Dendritic cell treated with granulocyte-macrophage colony-stimulating factor and Interleukin-4, amounts not matched to agents 40 ng/mL and 50 ng/mL, for 4 days (primary cell): ENCODE measurements around the gene ARID5B.

Experiments
- H3K27ac Mint-ChIP-seq: one replicate; pipeline ENCODE4 v1.8.0; 2022; ENCODE audit warnings: mild to moderate bottlenecking, mixed read lengths
- H3K27me3 Mint-ChIP-seq: one replicate; pipeline ENCODE4 v1.8.0; 2022; ENCODE audit warnings: mild to moderate bottlenecking, mixed read lengths
- H3K36me3 Mint-ChIP-seq: one replicate; pipeline ENCODE4 v1.8.0; 2022; ENCODE audit warnings: low read depth, mixed read lengths
- H3K4me1 Mint-ChIP-seq: one replicate; pipeline ENCODE4 v1.8.0; 2022; ENCODE audit warnings: low read depth, mixed read lengths
- H3K4me3 Mint-ChIP-seq: one replicate; pipeline ENCODE4 v1.8.0; 2022; ENCODE audit warnings: mild to moderate bottlenecking, moderate library complexity, mixed read lengths
- H3K9me3 Mint-ChIP-seq: one replicate; pipeline ENCODE4 v1.8.0; 2022; ENCODE audit warnings: mixed read lengths
- intact Hi-C: fragments of 100-400 bp; cut with micrococcal nuclease; formaldehyde crosslinking; loops from one replicate; pipeline ENCODE4 v1.15.0; 2022

Gene ARID5B

DNA sequence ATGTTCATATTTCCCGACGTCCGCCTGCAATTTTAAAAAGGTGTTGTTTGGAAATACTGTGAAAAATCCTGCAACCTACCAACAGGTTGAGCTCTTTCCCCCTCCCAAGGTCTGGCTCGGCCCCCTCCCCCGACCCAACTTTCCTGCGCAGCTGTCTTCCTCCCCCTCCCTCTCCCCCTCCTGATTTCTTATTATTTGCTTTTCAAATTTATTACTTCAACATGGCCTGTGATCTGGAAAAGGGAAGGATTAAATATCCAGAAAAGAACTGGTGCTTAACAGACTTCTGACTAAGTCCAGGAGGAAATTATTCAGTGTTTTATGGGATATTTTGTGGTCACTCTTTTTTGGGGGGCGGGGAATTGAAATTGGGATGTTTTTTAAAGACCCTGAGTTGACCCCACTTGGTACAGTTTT, 2.4 kb downstream of the ARID5B start:
- Mint-ChIP-seq H3K27ac (peak overlapping the region; percentile 97), H3K4me3 (peak overlapping the region; percentile 97), H3K27me3 (no peaks in the 10 kb centered on the region), H3K4me1 (peaks cover 23% of the 10 kb centered on the region), H3K36me3 (peaks cover 26% of the 10 kb centered on the region), H3K9me3 (no peaks in the 10 kb centered on the region)
- intact Hi-C loops: loop anchor here (5.0 kb wide), 3 partner anchors 73 to 133 kb away; no protein-coding TSS in a partner anchor

DNA sequence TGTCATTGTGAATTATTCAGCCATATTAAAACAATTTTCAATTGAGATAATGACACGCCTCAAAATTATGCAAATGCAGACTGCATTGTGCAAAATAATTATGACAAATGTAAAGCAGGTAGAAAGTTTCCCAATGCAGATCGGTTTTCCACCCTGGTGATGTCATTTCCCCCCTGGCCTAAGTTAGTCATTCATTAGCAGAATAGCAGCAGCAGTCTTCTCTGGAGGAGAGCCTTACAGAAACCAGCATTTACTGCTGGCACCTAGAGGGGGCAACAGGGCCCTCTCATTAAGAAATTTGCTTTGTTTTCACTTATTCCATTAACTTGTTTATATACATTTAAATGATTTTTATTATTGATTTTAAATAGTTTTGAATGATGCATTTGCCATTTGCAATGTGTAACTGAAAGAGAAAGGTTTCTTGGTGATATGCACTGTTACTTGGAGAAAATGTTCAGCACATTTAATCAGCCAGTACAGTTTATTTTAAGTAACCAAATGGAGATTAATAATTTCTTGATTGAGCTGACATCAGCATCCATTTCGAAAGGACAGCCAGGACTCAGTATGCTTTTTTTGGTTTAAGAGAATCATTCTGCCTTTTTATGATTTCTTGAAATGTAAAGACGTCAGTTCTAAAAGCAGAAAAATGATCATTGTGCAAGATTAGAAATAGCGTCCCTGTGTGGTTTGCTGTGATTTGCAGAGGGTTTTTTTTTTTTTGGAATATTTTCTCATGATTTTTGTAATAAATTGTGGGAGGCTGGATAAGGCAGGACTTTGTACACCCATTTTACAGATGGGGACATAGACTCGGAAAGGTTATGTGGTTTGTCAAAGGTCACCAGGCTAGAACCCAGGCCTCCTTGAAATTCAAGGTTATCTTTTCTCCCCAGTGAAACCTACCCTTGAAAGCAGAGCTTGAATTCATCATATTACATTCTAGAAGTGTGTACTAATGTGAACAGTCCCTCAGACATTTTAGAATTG, 3.5 kb downstream of the ARID5B start:
- Mint-ChIP-seq H3K27me3 (no peaks in the 10 kb centered on the region), H3K4me1 (peaks cover 17% of the 10 kb centered on the region), H3K9me3 (no peaks in the 10 kb centered on the region), H3K4me3 (peak overlapping the region; percentile 97), H3K27ac (no peak overlapping the region), H3K36me3 (peaks cover 33% of the 10 kb centered on the region)
- intact Hi-C loops: loop anchor here (5.0 kb wide), 3 partner anchors 72 to 132 kb away; no protein-coding TSS in a partner anchor

DNA sequence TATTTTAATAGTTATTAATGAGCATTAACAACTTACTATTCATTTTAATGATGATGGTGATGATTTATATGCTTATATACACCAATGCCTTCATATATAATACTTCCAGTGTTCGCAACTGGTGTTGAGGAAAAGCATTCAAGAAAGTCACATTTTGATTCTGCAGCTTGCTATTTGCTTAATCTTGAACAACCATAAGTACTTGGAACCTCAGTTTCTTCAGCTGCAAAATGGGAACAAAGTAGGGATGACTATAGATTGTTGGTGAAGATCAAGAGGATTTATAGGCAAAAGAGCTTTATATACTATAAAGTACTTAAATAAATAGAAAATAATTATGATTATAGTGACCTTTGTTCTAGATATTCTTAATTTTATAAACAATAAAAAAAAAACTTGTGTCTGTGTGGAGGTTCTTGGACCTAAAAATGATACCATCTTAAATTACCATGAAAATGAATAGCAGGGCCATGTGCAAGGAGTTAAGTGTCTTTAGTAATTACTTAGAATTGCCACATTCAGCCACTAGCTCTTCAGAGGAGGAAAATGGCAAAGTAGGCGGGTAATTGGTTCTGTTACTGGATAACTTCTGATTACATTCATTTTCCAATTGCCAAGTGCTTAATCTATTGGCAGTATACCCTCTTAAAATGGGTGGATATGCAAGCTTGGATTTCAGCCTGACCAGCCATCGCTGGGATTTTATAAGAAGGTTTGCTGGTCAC, 4.5 kb downstream of the ARID5B start:
- no peaks in the 10 kb centered on the region for H3K27me3 Mint-ChIP-seq
- no peaks in the 10 kb centered on the region for H3K9me3 Mint-ChIP-seq
- H3K36me3 Mint-ChIP-seq: peaks cover 33% of the 10 kb centered on the region
- peaks cover 17% of the 10 kb centered on the region for H3K4me1 Mint-ChIP-seq
- H3K27ac Mint-ChIP-seq: no peak overlapping the region
- intact Hi-C loops: no loop called here
- H3K4me3 Mint-ChIP-seq: no peak overlapping the region

DNA sequence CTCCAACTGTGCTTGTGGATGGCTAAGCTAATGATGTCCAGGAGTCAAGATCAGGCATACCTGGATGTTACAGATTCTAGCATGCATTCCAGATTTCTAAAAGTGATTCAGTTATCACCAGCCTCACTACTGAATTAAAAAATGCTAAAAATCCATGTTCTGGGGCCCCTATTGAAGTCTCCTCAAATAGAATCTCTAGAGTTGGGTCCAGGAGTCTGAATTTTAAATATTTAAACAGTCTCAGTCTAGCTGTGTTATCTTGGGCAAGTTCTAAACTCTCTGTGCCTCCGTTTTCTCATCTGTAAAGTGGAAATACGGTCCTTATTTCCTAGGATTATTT, 5.0 kb downstream of the ARID5B start:
- peaks cover 28% of the 10 kb centered on the region for H3K36me3 Mint-ChIP-seq
- no peak overlapping the region for H3K4me3 Mint-ChIP-seq
- H3K27me3 Mint-ChIP-seq: no peaks in the 10 kb centered on the region
- peaks cover 17% of the 10 kb centered on the region for H3K4me1 Mint-ChIP-seq
- no peaks in the 10 kb centered on the region for H3K9me3 Mint-ChIP-seq
- H3K27ac Mint-ChIP-seq: no peak overlapping the region
- intact Hi-C loops: no loop called here

DNA sequence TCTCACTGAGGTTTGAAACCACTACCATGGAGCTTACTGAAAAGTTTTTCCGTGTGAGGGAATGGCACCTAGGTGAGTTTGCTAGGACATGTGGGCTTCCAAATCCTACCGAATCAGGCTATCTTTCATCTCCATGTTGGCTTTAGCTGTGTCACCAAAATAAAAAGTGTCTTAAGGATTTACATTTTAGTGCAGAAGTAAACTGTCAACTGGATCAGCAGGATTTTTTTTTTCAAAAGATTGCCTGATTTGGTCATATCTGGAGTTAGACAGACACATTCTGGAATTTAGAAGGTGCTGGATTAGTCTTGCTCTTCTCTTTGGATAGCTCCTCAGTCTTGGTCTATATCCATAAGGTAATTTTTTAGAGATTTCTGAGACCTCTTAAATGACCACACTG, 5.5 kb downstream of the ARID5B start:
- Mint-ChIP-seq H3K4me3 (no peak overlapping the region), H3K27ac (no peak overlapping the region), H3K9me3 (no peaks in the 10 kb centered on the region), H3K27me3 (no peaks in the 10 kb centered on the region), H3K36me3 (peaks cover 23% of the 10 kb centered on the region), H3K4me1 (peaks cover 17% of the 10 kb centered on the region)
- intact Hi-C loops: no loop called here

DNA sequence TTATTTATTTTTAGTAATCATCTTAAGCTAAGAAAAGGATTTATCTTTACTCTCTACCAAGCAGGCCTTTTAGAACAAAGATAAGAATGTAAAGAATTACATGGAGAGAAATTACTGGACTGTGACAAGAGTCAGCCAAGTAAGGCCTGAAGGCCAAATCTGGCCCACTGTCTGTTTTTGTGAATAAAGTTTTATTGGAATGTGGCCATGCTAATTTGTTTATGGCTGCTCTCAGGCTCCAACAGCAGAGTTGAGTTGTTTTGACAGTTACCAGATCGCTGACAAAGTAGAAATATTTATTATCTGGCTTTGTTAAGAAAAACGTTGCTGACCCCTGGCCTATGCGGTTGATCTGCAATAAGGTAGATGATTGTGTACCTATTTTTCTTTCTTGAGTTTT, 6.1 kb downstream of the ARID5B start:
- Mint-ChIP-seq H3K4me3 (no peak overlapping the region), H3K9me3 (no peaks in the 10 kb centered on the region), H3K27ac (no peak overlapping the region), H3K27me3 (no peaks in the 10 kb centered on the region), H3K36me3 (peaks cover 17% of the 10 kb centered on the region), H3K4me1 (peaks cover 12% of the 10 kb centered on the region)
- intact Hi-C loops: no loop called here

DNA sequence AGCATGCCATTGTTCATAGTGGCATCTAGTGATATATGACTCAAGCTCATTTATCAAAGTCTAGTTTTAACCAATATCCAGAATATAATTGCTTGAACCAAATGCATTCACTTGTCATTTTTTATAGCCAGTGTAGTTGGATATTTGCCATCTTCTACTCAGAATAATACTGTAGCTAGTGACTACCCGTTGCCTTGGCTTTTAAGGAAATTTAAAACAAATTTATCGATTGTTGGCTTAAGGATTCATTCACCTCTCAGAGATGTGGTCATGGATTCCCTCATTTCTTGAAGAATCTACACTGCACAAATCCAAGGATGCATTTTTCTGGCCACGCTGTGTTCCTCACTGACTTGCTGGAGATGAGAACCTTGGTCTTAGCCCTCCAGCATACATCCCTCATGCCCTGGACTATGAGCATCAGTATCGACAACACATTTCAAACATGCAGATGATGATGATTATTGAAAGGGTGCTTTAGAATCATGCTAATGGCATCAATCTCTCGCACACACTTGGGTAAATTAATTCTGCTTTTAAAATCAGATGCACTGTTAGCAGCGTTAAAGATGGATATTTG, 8.8 kb downstream of the ARID5B start:
- no peaks in the 10 kb centered on the region for H3K4me1 Mint-ChIP-seq

DNA sequence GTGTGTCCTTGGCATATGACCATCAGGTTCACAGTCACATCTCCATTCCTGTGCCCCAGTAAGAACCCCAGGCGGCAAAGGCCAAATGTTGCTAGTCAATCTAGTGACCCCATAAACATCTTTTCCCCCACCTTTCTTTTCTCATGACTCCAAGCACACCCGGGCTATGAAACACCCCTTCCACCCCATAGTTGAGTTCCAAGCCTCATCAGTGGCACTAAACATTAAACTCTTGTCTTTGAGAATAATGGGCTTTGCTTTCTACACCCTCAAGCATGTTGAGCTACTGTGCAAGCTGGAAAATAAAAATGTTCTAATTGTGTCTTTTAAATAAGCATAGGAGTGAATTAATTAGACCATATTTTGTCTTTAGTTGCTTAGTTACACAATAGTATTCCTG, 9.4 kb downstream of the ARID5B start:
- no peak overlapping the region for H3K4me3 Mint-ChIP-seq
- no peaks in the 10 kb centered on the region for H3K4me1 Mint-ChIP-seq
- no peak overlapping the region for H3K27ac Mint-ChIP-seq
- intact Hi-C loops: no loop called here
- no peaks in the 10 kb centered on the region for H3K27me3 Mint-ChIP-seq
- peaks cover 30% of the 10 kb centered on the region for H3K36me3 Mint-ChIP-seq
- no peaks in the 10 kb centered on the region for H3K9me3 Mint-ChIP-seq

More for the DNA sequence above, 8.8 kb downstream of the ARID5B start:
- intact Hi-C loops: no loop called here
- peaks cover 26% of the 10 kb centered on the region for H3K36me3 Mint-ChIP-seq
- no peaks in the 10 kb centered on the region for H3K9me3 Mint-ChIP-seq
- H3K27me3 Mint-ChIP-seq: no peaks in the 10 kb centered on the region
- no peak overlapping the region for H3K27ac Mint-ChIP-seq
- no peak overlapping the region for H3K4me3 Mint-ChIP-seq

DNA sequence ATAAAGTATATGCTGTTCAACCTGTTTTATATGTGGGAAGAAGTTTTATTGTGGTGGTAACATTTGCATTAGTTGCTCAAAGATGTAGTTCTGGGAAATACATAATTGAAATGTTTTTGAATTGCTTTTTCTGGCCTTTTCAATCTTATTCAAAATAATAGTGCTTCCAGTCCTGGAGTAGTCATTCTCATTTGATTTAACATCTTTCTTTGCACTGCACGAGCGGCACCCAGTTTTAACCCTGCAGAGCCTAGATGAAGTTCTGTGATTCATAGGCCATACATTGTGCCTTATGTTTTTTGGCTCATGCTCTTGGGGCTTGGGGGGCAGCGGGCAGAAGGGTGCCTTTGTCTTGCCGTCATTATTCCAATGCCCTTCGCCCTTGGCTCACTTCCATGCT, 9.9 kb downstream of the ARID5B start:
- H3K27ac Mint-ChIP-seq: no peak overlapping the region
- H3K4me3 Mint-ChIP-seq: no peak overlapping the region
- no peaks in the 10 kb centered on the region for H3K27me3 Mint-ChIP-seq
- no peaks in the 10 kb centered on the region for H3K4me1 Mint-ChIP-seq
- H3K9me3 Mint-ChIP-seq: no peaks in the 10 kb centered on the region
- peaks cover 30% of the 10 kb centered on the region for H3K36me3 Mint-ChIP-seq
- intact Hi-C loops: no loop called here

DNA sequence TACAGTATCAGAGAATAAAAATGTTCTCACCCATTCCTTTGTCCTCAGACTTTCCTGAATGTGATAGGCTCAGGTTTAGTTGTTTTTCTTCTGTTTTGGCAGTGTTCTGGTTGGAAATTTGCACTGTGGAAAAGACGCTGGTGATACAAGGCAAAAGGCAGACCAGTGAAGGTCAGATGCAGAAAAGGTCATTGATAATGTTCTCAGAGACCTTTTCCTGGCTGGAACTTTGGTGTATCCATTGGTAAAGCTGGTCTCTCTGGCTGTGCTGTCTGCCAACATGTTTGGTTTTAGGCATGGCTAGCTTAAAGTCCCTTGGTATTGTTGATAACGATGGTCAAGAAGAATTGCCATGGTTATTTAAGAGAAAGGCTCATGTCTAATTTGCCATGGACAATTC, 11.5 kb downstream of the ARID5B start:
- intact Hi-C loops: no loop called here
- Mint-ChIP-seq H3K36me3 (peaks cover 40% of the 10 kb centered on the region), H3K27me3 (no peaks in the 10 kb centered on the region), H3K4me3 (no peak overlapping the region), H3K4me1 (peaks cover 4% of the 10 kb centered on the region), H3K9me3 (peaks cover 8% of the 10 kb centered on the region), H3K27ac (no peak overlapping the region)

DNA sequence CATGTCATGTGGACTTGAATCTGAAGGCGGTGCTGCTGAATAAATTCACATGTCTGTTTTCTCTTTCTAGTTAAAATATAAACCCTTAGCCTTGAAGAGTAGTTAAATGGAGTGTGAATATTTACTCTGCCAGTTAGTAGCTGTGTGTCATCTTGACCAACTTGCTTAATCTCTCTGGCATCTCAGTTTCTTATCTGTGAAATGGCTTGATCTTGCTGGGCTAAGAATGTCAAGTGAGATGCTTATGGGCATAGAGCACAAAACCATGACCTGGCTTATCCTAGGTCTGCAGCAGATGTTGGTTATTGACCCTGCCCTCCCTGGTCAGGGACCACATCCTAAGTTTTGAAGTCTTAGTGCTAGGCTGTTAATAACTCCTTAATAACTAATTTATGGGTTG, 16.6 kb downstream of the ARID5B start:
- intact Hi-C loops: no loop called here
- Mint-ChIP-seq H3K4me3 (no peak overlapping the region), H3K9me3 (peaks cover 12% of the 10 kb centered on the region), H3K36me3 (peaks cover 46% of the 10 kb centered on the region), H3K4me1 (peaks cover 7% of the 10 kb centered on the region), H3K27me3 (no peaks in the 10 kb centered on the region), H3K27ac (no peak overlapping the region)

DNA sequence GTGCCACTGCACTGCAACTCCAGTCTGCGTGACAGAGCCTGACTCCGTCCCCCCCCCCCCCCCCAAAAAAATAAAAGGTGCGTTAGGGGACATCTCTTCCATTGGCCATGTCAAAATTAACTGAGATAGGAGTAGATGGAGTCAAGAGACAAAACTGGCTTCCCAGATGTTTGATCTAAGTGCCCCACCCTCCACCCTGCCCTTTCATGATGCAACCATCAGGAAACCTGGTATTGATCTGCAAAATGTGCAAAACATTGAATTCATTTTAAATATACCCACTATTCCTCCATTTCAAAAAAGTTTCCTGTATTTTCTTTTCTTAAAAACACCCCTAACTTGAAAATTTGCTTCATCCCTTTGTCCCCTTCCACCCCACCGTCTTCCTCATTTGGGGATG, 17.5 kb downstream of the ARID5B start:
- Mint-ChIP-seq H3K9me3 (peaks cover 12% of the 10 kb centered on the region), H3K27ac (no peak overlapping the region), H3K4me3 (no peak overlapping the region), H3K36me3 (peaks cover 48% of the 10 kb centered on the region), H3K27me3 (no peaks in the 10 kb centered on the region), H3K4me1 (peaks cover 10% of the 10 kb centered on the region)
- intact Hi-C loops: no loop called here

DNA sequence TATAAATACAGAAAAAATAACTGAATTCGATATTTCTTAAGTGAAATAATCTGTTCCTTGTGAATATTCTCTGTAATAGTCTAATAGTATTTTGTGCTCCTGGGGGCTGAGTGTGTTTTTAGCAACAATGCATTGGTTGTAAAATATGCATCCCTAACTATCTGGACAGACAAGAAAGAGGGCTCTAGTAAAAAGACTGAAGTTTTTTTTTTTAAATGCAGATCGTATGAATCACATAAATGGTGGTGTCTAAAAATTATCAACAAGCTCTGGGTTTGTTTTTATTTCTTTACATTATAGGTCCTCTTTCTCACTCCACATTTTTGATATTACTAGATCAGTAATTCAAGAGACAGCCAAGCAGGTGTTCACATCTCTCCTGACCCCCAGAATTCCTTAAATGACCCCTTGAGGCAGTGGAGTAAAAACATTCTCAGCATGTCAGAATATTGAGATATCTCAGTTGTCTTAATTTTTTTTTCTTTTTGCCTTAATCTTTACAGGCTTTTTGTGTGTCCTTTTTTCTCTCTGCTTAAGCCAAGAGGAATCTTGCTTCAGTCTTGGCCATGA, 18.2 kb downstream of the ARID5B start:
- H3K36me3 Mint-ChIP-seq: peaks cover 48% of the 10 kb centered on the region
- intact Hi-C loops: no loop called here

DNA sequence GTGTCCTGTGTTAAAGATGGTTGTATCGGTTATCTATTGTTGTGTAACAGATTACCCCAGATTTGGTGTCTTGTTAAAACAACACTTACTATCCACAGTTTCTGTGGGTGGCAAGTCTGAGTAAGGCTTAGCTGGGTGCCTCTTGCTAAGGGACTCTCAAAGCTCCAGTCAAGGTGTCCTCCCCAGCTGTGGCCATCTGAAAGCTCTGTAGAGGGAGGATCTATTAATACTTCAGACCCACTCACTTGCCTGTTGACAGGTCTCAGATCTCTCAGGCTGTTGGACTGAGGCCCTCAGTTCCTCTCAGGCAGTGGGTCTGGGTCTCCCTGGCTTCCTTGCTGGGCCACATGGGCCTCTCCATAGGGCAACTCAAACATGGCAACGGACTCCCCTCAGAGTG, 19.6 kb downstream of the ARID5B start:
- peaks cover 54% of the 10 kb centered on the region for H3K36me3 Mint-ChIP-seq
- intact Hi-C loops: no loop called here
- peaks cover 12% of the 10 kb centered on the region for H3K9me3 Mint-ChIP-seq
- no peaks in the 10 kb centered on the region for H3K27me3 Mint-ChIP-seq
- peaks cover 10% of the 10 kb centered on the region for H3K4me1 Mint-ChIP-seq
- H3K4me3 Mint-ChIP-seq: no peak overlapping the region
- H3K27ac Mint-ChIP-seq: no peak overlapping the region

More for the DNA sequence above, 18.2 kb downstream of the ARID5B start:
- Mint-ChIP-seq H3K27ac (no peak overlapping the region), H3K9me3 (peaks cover 12% of the 10 kb centered on the region), H3K4me3 (no peak overlapping the region), H3K27me3 (no peaks in the 10 kb centered on the region), H3K4me1 (peaks cover 10% of the 10 kb centered on the region)
